Gastroesophageal sphincter (tissue), 4 donors: ENCODE results near the gene HDAC4. TPM values are rescaled to one million over a fixed set of nuclear protein-coding genes. Genes with fewer than 3 reads are reported as not detected.
"Not testable (repeated sequence)": the region's sequence is repeated elsewhere in the genome, so short reads cannot be mapped to it uniquely, and the experiment has no call there.

Source experiments
- ATAC-seq: fragments of 150-250 bp; one replicate; pipeline ENCODE4 v1.9.1; 2016; ENCODE audit warnings: mild to moderate bottlenecking, moderate library complexity
- H3K27ac ChIP-seq, 4 donors: fragments of 200-600 bp; sonication (generic) in 3 of 4; 1 replicate in 3 of 4; 2 replicates in 1 of 4; pipeline ENCODE4 v1.5.1; 2016 to 2019
- H3K27me3 ChIP-seq: fragments of 200-600 bp; sonication (generic); one replicate; pipeline ENCODE4 v1.5.1; 2019
- H3K36me3 ChIP-seq, 2 donors: fragments of 200-600 bp; sonication (generic); one replicate each; pipeline ENCODE4 v1.5.1; 2019; ENCODE audit warnings: control low read depth in 1 of 2
- H3K4me1 ChIP-seq, 3 donors: fragments of 200-600 bp; sonication (generic); 1 replicate in 2 of 3; 2 replicates in 1 of 3; pipeline ENCODE4 v1.5.1; 2016 to 2019; ENCODE audit warnings: control low read depth in 2 of 3
- H3K4me3 ChIP-seq, 2 donors: fragments of 200-600 bp; sonication (generic); one replicate each; pipeline ENCODE4 v1.5.1; 2019; ENCODE audit warnings: mild to moderate bottlenecking in 1 of 2, moderate library complexity in 1 of 2
- H3K9me3 ChIP-seq, 3 donors: fragments of 200-600 bp; sonication (generic); one replicate each; pipeline ENCODE4 v1.5.1; 2017 to 2019; ENCODE audit warnings: control low read depth in 2 of 3
- CTCF ChIP-seq, 4 experiments: fragments of 200-600 bp in 2 of 4; fragments of 450-650 bp in 2 of 4; sonication (generic) in 1 of 4; IDR thresholded peaks; one replicate each; pipeline ENCODE4 v1.5.1; 2017 to 2019; ENCODE audit warnings: antibody characterized with exemption in 4 of 4, mild to moderate bottlenecking in 2 of 4, moderate library complexity in 2 of 4
- EP300 ChIP-seq: sonication (generic); formaldehyde crosslinking; IDR thresholded peaks from one replicate; pipeline ENCODE4 v1.6.1; 2017; ENCODE audit warnings: antibody characterized with exemption, mild to moderate bottlenecking
- POLR2A ChIP-seq, 2 donors: fragments of 450-650 bp; IDR thresholded peaks; one replicate each; pipeline ENCODE4 v1.6.1; 2017; ENCODE audit warnings: antibody characterized with exemption in 2 of 2, mild to moderate bottlenecking in 2 of 2, moderate library complexity in 1 of 2
- POLR2AphosphoS5 ChIP-seq: sonication (generic); formaldehyde crosslinking; IDR thresholded peaks from one replicate; pipeline ENCODE4 v1.6.1; 2017; ENCODE audit warnings: antibody characterized with exemption
- WGBS, 2 donors: methylation state at CpG; one replicate each; pipeline ENCODE4 v1.1.5; 2018; ENCODE audit warnings: low coverage in 1 of 2; 5-methylcytosine and 5-hydroxymethylcytosine counted together
- total RNA-seq, 4 donors: library from RNA; depleted of rRNA; stranded (reverse); fragments of >200 nt; gene quantifications; one replicate each; pipeline ENCODE4 v1.1.0, GENCODE V29; 2016

Gene HDAC4
- total RNA-seq, 4 donors from 2014 or later = 41.3 to 104 (median 85.8) TPM

GRCh38 chr2:239072786-239073185 lies 328.0 kb downstream of the HDAC4 start:
- Histone ChIP-seq H3K4me1 (peaks cover 0 to 9% (median 0%) of the 10 kb centered on the region in 3 donors), H3K36me3 (peaks cover 0 to 90% of the 10 kb centered on the region in 2 donors)

DNA sequence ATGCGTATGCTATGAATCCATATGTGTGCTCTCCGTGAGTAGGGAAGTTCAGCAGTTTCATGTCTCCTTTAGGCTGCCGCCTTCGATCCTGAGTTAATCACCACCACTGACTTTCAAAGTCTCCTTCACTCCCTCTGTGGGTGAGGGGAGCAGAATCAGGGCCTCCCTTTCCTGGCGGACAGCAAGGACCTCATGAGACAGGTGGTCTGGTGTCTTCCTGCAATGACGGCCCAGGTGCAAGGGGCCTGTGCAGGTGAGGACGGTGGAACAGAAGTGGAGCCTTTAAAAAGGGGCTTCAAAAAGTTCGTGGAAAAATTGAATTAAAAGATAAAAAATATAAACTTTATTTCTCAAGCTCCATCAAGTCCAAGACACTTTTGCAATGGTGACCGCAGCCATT lies 330.4 kb downstream of the HDAC4 start:
- Histone ChIP-seq H3K27me3 (no peaks in the 10 kb centered on the region), H3K9me3 (no peaks in the 10 kb centered on the region), H3K4me1 (no peaks in the 10 kb centered on the region), H3K4me3 (no peak overlapping the region), H3K36me3 (peaks cover 0 to 90% of the 10 kb centered on the region in 2 donors), H3K27ac (no peak overlapping the region)
- ATAC-seq = no peak
- 89 to 97% methylated on average over 6 to 8 of the region's 9 CpGs for WGBS, 2 donors
- TF ChIP-seq POLR2AphosphoS5 (no peak), POLR2A (IDR thresholded peaks at IDR 0.05) (no peak), CTCF (IDR thresholded peaks at IDR 0.05) (no peak), EP300 (no peak)

More at GRCh38 chr2:239072786-239073185, 328.0 kb downstream of the HDAC4 start:
- TF ChIP-seq POLR2A (IDR thresholded peaks at IDR 0.05) (no peak), POLR2AphosphoS5 (no peak), EP300 (no peak), CTCF (IDR thresholded peaks at IDR 0.05) (no peak)
- no peaks in the 10 kb centered on the region for H3K27me3 ChIP-seq
- H3K9me3 ChIP-seq = no peaks in the 10 kb centered on the region
- no peak overlapping the region for H3K27ac ChIP-seq
- WGBS, 2 donors = 100% methylated on average over 4 of the region's 14 CpGs; no CpG with 5 or more reads in 1 of the 2 donors
- no peak overlapping the region for H3K4me3 ChIP-seq
- ATAC-seq = no peak

DNA sequence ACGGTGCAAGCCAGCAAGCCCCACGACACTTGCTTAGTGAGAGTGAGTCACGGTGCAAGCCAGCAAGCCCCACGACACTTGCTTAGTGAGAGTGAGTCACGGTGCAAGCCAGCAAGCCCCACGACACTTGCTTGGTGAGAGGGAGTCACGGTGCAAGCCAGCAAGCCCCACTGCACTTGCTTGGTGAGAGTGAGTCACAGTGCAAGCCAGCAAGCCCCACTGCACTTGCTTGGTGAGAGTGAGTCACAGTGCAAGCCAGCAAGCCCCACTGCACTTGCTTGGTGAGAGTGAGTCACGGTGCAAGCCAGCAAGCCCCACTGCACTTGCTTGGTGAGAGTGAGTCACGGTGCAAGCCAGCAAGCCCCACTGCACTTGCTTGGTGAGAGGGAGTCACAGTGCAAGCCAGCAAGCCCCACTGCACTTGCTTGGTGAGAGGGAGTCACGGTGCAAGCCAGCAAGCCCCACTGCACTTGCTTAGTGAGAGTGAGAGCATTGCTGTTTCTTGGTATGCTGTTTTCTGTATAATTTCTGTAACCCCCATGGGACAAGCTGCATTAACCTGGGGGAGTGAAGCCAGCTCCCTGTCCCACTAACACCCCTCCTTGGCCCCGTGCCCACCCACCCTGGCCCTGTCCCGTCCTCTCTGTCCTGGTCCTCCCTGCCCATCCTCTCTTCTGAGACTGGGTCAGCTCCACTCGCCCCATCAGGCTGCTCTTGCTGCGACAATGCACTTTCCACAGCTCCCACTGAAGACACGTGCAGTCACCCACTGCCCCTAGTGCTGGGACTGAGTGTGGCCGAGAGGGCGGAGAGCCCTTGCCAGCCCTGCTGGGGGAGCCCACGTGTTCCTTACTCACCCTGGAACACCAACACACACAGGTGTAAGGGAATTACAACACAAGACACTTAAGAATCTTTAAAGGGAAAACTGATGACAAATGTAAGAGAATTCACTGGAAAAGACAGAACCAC lies 331.2 kb downstream of the HDAC4 start:
- H3K27me3 ChIP-seq, ATAC-seq, H3K27ac ChIP-seq, H3K9me3 ChIP-seq, H3K4me1 ChIP-seq, H3K4me3 ChIP-seq: not testable (repeated sequence)
- 76% methylated on average over 5 of the region's 18 CpGs; no CpG with 5 or more reads in 1 of the 2 donors for WGBS, 2 donors
- peaks cover 0 to 90% of the 10 kb centered on the region in 2 donors for H3K36me3 ChIP-seq

- Histone ChIP-seq H3K4me3 (no peak overlapping the region), H3K27ac (no peak overlapping the region), H3K36me3 (peaks cover 0 to 90% of the 10 kb centered on the region in 2 donors), H3K4me1 (no peaks in the 10 kb centered on the region), H3K27me3 (no peaks in the 10 kb centered on the region), H3K9me3 (no peaks in the 10 kb centered on the region)
- no peak for TF ChIP-seq POLR2A (IDR thresholded peaks at IDR 0.05)
- no peak for TF ChIP-seq CTCF (IDR thresholded peaks at IDR 0.05)
- TF ChIP-seq POLR2AphosphoS5 = no peak
- TF ChIP-seq EP300 = no peak
- no peak for ATAC-seq
- WGBS, 2 donors = 100% methylated on average over 3 of the region's 21 CpGs; no CpG with 5 or more reads in 1 of the 2 donors
These were observed 332.4 kb downstream of the HDAC4 start for GRCh38 chr2:239068411-239068810.

- H3K36me3 ChIP-seq = peaks cover 0 to 90% of the 10 kb centered on the region in 2 donors
- WGBS, 2 donors = 80 to 100% methylated on average over 1 to 15 of the region's 28 CpGs
- H3K4me1 ChIP-seq = no peaks in the 10 kb centered on the region
- TF ChIP-seq POLR2AphosphoS5 (no peak), POLR2A (IDR thresholded peaks at IDR 0.05) (no peak), CTCF (IDR thresholded peaks at IDR 0.05) (no peak), EP300 (no peak)
- no peaks in the 10 kb centered on the region for H3K9me3 ChIP-seq
- no peak for ATAC-seq
- H3K4me3 ChIP-seq = no peak overlapping the region
- no peaks in the 10 kb centered on the region for H3K27me3 ChIP-seq
- H3K27ac ChIP-seq = no peak overlapping the region
These were observed 333.5 kb downstream of the HDAC4 start for GRCh38 chr2:239067196-239067865.
